Measurements from ENCODE around the gene LYPLA2.
"Not testable (repeated sequence)": the region's sequence is repeated elsewhere in the genome, so short reads cannot be mapped to it uniquely, and the experiment has no call there.

LYPLA2 gene

DNA sequence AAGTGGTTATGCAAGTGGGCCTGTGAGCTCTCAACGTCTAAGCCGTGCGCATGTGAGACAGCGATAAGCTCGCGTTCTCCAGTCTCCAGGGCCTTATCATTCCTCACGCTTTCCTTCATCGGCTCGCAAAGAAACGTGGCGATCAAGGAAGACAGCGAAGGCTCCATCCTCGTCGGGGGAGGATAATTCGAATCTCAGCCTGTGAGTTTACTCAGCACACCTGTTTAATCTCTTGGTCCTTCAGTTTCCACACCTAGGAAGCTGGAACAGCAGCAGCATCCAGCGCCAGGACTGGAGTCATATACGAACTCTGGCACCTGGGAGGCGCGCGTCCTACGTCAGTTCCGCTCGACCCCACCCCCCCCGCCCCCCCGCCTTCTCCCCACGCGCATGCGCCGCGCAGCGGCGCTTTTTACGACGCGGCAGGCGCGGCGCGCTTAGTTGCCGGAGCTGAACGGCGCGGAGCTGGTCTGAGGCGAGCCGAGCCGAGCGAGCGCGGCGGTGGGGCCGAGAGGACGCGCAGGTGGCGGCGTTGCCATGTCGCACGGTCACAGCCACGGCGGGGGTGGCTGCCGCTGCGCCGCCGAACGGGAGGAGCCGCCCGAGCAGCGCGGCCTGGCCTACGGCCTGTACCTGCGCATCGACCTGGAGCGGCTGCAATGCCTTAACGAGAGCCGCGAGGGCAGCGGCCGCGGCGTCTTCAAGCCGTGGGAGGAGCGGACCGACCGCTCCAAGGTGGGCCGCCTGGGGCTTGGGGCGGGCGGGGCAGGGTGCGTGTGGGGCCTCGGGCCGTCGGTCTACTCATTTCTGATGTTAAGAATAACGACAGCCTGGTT, 12.7 kb upstream of the LYPLA2 start, which contains the start of gene PITHD1:
TSS of gene PITHD1 (plus strand) at position 440 of the 836 bp plus-strand sequence. CDS start at position 538, 98 bp downstream.
- peak; percentile 38 to 64 (median 63) for DNase-seq (ENCODE audit: low read depth in 3 of 3, low spot score in 1 of 3)

DNA sequence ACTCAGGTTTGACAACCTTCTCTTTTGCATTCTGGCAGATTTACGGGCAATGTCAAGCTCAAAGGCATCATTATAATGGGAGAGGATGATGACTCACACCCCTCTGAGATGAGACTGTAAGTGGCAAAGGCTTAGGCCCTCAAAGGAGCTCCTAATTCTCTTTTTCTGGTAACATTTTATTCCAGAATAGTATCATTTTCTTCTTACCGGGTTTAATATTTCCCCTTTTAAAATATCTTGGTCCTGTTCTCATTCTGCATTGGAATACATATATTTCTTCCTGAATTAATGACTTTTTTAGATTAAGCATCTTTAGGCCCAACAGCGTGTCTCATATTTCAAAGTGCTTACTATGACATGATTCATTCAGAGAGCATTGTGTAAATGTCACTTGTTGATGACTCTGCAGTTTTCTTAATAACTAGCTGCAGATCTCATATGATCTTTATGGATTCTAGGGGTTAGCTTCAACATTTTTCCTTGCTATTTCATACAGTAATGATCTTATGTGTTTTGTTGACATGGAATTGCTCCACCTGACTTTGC, 11.0 kb upstream of the LYPLA2 start:
- DNase-seq (ENCODE audit: low read depth in 3 of 3, low spot score in 1 of 3) = no peak

GRCh38 chr1:23783141-23783540, 7.8 kb upstream of the LYPLA2 start:
- not testable (repeated sequence) for DNase-seq (ENCODE audit: low read depth in 3 of 3, low spot score in 1 of 3)

DNA sequence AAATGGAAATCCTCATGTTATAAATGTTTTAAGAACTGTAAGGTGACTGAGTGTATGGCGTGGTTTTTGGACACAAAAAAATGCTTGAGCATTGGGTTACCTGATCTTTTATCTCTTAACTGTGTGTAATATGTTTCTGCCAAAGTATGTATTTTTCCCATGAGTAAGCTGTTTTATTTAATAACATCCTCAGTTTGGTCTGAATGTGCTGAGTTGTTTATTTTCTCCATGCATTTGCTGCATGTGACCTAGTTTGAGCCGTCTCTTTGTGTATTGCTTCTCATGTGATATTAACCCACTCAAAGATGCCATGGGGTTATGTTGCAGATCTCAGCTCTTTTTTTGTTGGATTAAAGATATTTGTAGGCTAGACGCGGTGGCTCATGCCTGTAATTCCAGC, 6.1 kb upstream of the LYPLA2 start:
- DNase-seq (ENCODE audit: low read depth in 3 of 3, low spot score in 1 of 3) = no peak

DNA sequence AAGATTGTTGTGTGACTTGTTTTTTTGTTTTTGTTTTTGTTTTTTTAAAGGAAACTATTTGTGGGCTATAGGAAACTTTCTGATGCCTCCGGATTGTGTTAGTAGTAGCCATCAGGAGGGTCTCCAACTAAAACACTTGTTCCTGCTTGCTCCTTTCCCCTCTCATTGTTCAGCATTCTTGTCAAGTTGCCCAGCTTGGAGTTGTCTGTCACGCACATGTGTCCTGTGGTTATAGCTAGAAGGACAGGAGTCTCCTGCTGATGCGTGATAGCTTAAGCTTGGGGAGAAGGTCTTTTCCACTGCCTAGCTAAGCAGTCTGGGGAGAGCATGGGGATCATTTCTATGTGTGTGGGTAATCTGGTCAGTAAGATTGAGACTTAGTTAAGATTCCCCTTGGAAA, 3.2 kb upstream of the LYPLA2 start:
- no peak for DNase-seq (ENCODE audit: low read depth in 3 of 3, low spot score in 1 of 3)

GRCh38 chr1:23788695-23789094, 2.2 kb upstream of the LYPLA2 start:
- DNase-seq (ENCODE audit: low read depth in 3 of 3, low spot score in 1 of 3) = no peak

GRCh38 chr1:23791516-23792047, 637 bp downstream of the LYPLA2 start:
- no peak for DNase-seq (ENCODE audit: low read depth in 3 of 3, low spot score in 1 of 3)

GRCh38 chr1:23792151-23792945, 1.4 kb downstream of the LYPLA2 start:
- no peak for DNase-seq (ENCODE audit: low read depth in 3 of 3, low spot score in 1 of 3)

GRCh38 chr1:23793018-23793781, 2.3 kb downstream of the LYPLA2 start:
- no peak for DNase-seq (ENCODE audit: low read depth in 3 of 3, low spot score in 1 of 3)

GRCh38 chr1:23793861-23794731, 3.2 kb downstream of the LYPLA2 start:
- DNase-seq (ENCODE audit: low read depth in 3 of 3, low spot score in 1 of 3) = no peak

GRCh38 chr1:23794732-23795182, 3.8 kb downstream of the LYPLA2 start:
- DNase-seq (ENCODE audit: low read depth in 3 of 3, low spot score in 1 of 3) = not testable (repeated sequence)

DNA sequence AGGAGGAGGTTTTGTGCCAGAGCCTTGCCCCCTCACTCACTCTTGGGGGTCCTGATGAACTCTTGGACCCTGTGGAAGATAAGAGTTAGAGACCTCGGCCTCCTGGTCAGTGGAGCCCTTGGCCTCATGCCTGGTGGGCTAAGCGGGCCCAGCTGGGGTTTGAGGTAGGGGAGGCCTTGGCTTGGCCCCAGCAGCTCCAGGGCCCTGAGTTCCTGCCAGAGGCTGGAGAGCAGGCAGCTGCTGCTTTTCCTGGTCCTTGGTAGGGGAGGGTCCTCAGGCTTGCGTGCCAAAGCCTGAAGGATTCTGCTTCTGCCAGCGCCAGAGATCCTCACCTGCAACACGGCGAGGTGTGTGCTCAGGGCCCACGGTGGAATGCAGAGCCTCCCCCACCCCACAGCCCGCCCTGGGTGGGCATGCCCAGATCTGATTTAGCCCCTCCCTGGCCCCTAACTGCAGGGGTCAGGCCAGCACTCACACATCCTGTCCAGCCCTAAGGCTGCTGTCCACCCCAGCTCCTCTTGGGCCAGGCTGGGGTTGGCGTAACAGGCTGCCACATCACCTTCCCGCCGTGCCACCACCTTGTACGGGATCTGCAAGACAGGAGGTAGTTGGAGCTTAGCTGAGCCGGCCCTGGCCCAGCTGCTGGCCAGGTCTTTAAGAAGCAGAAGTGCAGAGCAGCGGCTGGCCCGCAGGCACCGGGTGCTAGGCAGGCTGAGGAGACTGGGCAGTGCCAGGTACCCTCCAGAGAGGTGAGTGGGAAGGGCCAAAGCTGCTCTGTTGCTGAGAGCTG, 4.9 kb downstream of the LYPLA2 start:
- no peak for DNase-seq (ENCODE audit: low read depth in 3 of 3, low spot score in 1 of 3)

GRCh38 chr1:23796466-23797271, 5.7 kb downstream of the LYPLA2 start:
- DNase-seq (ENCODE audit: low read depth in 3 of 3, low spot score in 1 of 3) = no peak

DNA sequence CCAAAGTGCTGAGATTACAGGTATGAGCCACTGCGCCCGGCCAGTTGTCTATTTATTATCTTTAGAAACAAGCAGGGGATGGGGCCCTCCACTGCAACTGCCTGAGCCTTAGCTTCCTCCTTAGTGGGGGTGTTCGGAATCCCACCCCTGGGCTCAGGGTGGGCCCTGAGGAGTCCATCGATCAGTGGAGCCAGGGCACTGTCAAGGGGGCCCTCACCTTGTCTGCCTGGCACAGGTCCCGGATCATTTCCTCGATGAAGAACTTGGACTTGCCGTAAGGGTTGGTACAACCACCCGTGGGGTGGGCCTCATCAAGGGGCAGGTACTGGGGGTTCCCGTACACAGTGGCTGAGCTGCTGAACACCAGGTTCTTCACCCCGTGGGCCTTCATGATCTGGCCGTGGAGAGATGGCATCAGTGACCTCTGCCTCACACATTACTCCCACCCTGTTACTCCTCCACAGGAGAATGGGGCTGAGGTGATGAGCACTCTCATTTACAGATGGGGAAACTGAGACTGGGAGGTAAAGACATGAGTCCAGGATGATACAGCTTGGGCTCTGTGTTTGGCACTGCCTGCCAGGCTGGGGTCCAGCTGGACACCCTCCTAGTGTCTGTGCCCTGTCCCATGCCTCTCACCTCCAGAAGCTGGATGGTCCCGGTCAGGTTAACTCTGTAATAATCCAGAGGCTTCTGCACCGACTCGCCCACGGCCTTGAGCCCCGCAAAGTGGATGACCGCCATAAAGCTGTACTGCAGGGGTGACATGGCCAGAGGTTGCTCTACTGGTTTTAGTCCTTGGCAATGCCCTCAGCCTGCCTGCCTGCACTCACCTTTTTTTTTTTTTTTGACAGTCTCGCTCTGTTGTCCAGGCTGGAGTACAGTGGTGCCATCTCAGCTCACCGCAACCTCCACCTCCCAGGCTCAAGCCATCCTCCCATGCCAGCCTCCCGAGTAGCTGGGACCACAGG, 6.8 kb downstream of the LYPLA2 start:
- no peak for DNase-seq (ENCODE audit: low read depth in 3 of 3, low spot score in 1 of 3)

- DNase-seq (ENCODE audit: low read depth in 3 of 3, low spot score in 1 of 3) = no peak
These were observed 7.8 kb downstream of the LYPLA2 start for GRCh38 chr1:23798662-23799142.

GRCh38 chr1:23799255-23799569, 8.3 kb downstream of the LYPLA2 start:
- DNase-seq (ENCODE audit: low read depth in 3 of 3, low spot score in 1 of 3) = no peak
